GM21447 (cell line): ENCODE results near the gene COX7A1.

ENCODE experiments used
- ATAC-seq: cut with Tn5 transposase; IDR thresholded peaks from one replicate; pipeline ENCODE4 v1.9.1; 2021; ENCODE audit not compliant: unreplicated experiment

COX7A1 gene

GRCh38 chr19:36113894-36114720 lies 38.1 kb downstream of the COX7A1 start:
- ATAC-seq = no peak

- ATAC-seq = no peak
These were observed 38.8 kb downstream of the COX7A1 start for GRCh38 chr19:36113425-36113824.

- ATAC-seq = no peak
These were observed 39.6 kb downstream of the COX7A1 start for GRCh38 chr19:36112678-36113077.

- ATAC-seq = no peak
These were observed 41.1 kb downstream of the COX7A1 start for GRCh38 chr19:36111200-36111539.

GRCh38 chr19:36110487-36111199 lies 41.6 kb downstream of the COX7A1 start, which contains the start of gene OVOL3:
Gene OVOL3, plus strand, starts transcription at chr19:36111143. Its CDS starts 60 bp downstream, at chr19:36111203.
- ATAC-seq = no peak

- no peak for ATAC-seq
These were observed 43.6 kb downstream of the COX7A1 start for GRCh38 chr19:36108684-36109083.

GRCh38 chr19:36106991-36107390 lies 45.3 kb downstream of the COX7A1 start:
- no peak for ATAC-seq

GRCh38 chr19:36106441-36106840 lies 45.8 kb downstream of the COX7A1 start:
- no peak for ATAC-seq

GRCh38 chr19:36103842-36104552 lies 48.2 kb downstream of the COX7A1 start:
- ATAC-seq = no peak

GRCh38 chr19:36103040-36103626 lies 49.1 kb downstream of the COX7A1 start:
- ATAC-seq = no peak

DNA sequence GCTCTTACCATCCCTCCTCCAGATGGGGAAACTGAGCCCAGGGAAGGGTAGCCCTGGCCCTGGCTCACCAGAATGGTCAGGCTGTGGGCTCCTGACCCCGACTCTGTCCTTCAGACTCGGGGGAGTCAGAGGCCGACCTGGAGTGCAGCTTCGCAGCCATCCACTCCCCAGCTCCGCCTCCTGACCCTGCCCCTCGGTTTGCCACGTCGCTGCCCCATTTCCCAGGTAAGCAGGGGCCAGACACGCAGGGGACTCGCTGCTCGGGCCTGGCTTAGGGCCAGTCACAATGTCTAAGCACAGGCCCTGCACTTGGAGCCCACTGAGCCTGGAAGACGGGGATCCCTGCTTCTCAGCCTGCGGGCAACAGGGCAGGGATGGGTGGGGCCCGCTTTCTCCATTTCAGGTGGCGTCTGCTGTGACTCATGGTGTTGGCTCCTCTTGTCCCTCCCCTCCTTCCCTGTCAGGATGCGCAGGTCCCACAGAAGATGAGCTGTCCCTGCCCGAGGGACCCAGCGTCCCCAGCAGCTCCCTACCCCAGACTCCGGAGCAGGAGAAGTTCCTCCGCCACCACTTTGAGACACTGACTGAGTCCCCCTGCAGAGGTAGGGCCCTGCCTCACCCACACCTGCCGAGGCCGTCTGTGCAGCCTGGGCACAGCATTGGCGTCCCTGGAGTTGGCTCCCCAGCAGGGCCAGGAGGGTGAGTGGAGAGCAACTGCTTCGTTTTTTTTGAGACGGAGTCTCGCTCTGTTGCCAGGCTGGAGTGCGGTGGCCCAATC lies 50.5 kb downstream of the COX7A1 start:
- ATAC-seq = no peak
